ENCODE results near the gene PDCD6IP.
"Not testable (repeated sequence)": the region's sequence is repeated elsewhere in the genome, so short reads cannot be mapped to it uniquely, and the experiment has no call there.

Gene PDCD6IP

DNA sequence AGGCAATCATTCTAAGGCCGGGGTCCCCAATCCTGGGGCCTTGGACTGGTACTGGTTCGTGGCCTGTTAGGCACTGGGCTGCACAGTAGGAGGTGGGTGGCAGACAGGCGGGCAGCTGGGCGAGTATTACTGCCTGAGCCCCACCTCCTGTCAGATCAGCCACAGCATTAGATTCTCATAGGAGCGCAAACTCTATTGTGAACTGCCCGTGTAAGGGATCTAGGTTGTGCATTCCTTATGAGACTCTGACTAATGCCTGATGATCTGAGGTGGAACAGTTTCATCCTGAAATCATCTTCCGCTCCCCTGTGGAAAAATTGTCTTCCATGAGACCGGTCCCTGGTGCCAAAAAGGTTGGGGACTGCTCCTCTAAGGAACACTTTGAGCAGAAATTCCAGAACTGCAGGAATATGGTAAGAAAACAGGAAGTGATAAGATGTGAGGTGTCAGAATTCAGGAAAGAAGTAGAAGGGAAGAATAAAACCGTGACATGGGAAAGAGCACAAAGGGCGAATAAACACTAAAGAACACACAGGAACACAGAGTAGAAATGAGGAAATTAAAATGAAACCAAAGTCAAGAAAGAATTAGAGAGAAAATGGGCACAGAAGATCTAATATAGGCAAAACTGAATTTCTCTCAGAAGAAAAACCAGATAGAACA is 57.6 kb downstream of the PDCD6IP start:
- no peak for DNase-seq (ENCODE audit: low spot score)

DNA sequence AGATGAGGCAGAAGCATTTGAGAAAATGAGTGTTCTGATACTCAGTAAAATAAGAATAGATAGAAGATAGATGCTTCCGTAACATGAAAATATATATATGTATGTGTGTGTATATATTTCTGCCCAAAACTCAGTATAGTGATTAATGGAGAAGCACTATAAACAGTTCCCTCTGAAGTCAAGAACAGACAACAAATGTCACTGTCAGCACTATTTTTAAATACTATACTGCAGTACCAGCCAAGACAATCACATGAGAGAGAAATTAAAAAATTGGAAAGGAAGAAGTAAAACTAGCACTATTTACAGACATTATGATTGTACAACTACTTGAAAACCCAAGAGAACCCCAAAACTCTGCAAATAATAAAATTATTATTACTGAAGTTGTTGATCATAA is 59.3 kb downstream of the PDCD6IP start:
- DNase-seq (ENCODE audit: low spot score): not testable (repeated sequence)

GRCh38 chr3:33858131-33858530 is 59.7 kb downstream of the PDCD6IP start:
- no peak for DNase-seq (ENCODE audit: low spot score)

- no peak for DNase-seq (ENCODE audit: low spot score)
Observed at GRCh38 chr3:33860373-33861050, 62.1 kb downstream of the PDCD6IP start.

DNA sequence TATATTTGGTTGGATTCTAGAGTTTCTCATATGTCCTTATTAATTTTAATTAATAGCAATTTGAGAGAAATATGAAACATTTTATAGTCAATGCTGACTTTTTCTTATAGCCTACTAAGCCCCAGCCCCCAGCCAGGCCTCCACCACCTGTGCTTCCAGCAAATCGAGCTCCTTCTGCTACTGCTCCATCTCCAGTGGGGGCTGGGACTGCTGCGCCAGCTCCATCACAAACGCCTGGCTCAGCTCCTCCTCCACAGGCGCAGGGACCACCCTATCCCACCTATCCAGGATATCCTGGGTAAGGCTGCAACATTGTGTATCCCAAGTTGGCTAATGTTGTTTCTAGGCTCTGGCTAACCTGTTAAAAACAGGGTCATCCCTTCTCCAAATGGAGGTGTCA is 66.7 kb downstream of the PDCD6IP start:
- DNase-seq (ENCODE audit: low spot score): peak; percentile 16

DNA sequence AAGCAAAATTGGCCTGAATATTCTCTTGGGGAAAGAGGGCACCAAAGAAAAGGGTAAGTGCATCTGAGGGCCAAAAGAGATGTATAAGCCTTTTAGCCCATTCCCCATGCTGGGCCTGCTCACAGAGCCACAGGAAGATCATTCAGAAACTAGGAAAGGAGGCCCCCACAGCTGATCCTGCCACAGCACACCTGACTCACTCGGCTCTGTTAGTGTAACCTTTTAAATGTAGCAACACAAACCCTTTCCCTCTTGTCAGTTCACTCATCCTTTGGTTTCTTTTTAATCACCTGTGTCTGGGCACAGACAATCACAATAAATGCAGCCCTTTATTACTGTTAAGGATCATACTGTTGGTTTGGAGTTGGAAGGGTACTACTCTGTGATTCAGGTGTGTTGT is 69.9 kb downstream of the PDCD6IP start:
- no peak for DNase-seq (ENCODE audit: low spot score)

GRCh38 chr3:33869977-33870376 is 71.5 kb downstream of the PDCD6IP start:
- DNase-seq (ENCODE audit: low spot score): peak; percentile 18

- DNase-seq (ENCODE audit: low spot score): no peak
Observed at GRCh38 chr3:33874815-33875214, 76.4 kb downstream of the PDCD6IP start.

DNA sequence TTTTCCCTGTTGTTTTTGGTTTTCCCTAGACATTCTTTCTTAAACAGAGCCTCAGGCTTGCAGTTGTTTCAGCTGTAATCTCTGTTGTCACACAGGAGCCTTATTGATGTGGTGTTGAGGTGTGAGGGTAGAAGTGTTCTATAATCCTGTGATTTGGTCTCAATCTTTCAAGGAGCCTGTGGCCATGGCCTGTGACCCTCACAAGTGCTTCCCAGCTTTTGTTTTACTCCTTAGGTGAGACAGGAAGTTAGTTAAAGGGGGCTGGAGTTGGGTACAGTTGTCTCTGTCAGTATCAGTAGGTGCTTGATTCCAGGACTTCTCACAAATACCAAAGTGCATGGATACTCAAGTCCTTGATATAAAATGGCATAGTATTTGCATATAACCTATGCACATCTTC is 77.2 kb downstream of the PDCD6IP start:
- no peak for DNase-seq (ENCODE audit: low spot score)

DNA sequence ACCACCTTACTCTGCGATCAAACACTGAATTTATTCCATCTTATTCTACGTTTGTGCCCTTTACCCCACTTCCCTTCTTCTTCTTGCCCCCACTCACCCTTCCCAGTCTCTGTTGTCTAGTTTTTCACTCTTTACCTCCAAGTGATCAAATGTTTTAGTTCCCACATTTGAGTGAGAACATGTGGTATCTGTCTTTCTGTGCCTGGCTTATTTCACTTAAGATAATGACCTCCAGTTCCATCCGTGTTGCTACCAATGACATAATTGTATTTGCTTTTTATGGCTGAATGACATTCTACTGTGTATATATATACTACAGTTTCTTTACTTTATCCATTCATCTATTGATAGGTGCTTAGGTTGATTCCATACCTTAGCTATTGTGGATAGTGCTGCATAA is 78.8 kb downstream of the PDCD6IP start:
- DNase-seq (ENCODE audit: low spot score): no peak

DNA sequence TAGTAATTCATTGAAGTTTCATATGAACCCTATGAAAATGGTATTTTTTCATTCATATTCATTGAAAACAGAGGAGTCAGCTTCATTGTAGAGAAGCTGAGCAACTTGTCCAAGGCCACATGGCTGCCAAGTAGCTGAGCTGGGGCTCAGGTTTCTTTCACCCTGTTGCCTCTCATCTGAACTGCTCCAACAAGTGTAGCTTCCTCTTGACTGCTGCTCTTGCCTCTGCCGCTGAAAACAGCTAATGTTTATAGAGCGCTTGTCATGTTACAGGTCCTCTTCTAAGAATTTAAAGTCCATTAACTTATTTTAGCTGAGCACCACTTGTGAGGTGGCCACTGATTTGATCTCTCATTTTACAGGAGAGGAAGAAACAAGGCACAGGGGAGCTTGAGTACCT is 81.1 kb downstream of the PDCD6IP start:
- DNase-seq (ENCODE audit: low spot score): no peak

- DNase-seq (ENCODE audit: low spot score): peak; percentile 15
Observed at GRCh38 chr3:33881156-33882064, 83.0 kb downstream of the PDCD6IP start.

GRCh38 chr3:33882296-33882695 is 83.9 kb downstream of the PDCD6IP start:
- peak; percentile 8 for DNase-seq (ENCODE audit: low spot score)

DNA sequence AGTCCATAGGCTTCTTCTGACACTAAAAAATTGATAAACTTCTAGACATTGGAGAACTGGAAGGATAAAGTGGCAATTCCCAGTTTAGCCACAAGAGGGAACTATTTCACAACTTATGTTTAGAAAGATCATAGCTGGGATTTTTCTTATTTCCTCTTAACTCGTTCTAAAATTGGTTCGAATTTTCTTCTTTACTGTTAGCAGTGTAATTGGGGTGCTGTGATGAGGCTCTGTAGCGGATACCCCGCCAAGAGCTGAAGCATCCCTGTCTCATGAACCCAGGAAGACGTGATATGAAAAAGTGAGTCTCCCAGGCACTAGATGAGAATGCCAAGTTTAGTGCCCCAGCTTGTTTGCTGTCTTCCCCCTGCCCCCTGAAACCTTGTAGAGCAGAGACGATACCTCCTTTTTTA is 85.1 kb downstream of the PDCD6IP start:
- no peak for DNase-seq (ENCODE audit: low spot score)

DNA sequence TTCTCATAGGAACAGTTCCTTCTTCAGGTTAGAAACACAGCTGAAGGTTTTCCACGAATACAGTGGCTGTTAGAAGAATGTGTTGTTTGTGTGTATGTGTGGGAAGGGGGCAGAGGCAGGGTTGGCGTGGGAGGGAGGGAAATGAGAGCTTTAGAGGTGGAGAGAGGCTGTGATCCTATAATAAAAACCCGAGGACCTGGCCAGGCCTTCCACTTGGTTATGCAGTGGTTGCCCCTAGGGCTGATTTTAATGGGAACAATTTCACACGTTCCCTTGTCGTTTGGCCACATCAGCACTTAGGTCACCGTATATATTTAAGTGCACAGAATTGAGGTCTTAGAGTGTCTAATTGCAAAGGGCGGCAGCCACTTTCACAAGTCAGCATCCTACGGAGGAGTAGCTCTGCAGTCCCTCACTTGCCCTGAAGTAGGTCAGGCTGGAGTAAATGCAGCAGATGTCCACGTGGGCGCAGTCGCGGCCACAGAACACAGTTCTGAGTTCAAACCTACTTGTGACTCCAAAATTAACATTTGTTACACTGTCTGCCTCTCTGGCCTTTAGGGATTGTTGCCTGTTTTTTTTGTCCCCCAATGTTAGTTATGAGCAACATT is 85.6 kb downstream of the PDCD6IP start:
- no peak for DNase-seq (ENCODE audit: low spot score)

GRCh38 chr3:33884701-33885100 is 86.3 kb downstream of the PDCD6IP start:
- DNase-seq (ENCODE audit: low spot score): no peak

GRCh38 chr3:33885496-33885895 is 87.1 kb downstream of the PDCD6IP start:
- DNase-seq (ENCODE audit: low spot score): no peak

DNA sequence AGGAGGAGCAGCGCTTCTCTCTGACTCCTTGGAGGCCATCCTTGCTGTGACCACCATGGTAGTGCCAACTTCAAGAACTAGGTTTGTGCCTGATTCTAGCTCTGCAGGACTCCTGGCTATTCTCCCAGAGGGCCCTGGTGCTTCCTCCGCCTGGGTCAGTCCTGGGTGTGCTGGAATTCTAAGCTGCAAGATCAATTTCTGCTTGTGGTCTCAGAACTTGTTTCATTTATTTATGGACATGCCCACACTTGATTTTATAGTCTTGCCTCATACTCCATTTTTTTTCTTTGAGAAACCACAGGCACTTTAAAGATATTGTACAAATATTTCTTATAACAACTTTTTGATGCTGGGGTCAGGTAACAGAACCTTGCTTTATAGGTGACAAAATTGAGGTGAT is 87.6 kb downstream of the PDCD6IP start:
- DNase-seq (ENCODE audit: low spot score): no peak

DNA sequence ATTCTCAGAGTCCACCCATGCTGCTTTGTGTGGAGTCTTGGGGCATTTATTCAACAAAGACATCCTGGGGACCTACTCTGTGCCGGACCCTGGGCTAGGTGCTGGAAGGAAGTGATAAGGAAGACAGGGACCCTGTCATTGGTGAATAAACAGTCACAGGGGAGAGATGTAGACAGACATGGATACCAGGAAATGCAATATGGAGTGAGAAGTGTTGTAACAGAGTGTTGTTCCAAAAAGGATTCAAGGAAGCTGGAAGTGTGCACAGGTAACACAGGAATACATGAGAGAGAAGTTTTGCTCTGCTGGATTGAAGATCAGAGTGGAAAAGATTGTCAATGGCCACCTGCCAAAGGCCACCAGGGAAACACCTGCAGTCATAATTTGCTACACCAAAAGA is 89.0 kb downstream of the PDCD6IP start:
- DNase-seq (ENCODE audit: low spot score): no peak

GRCh38 chr3:33889394-33890039 is 91.1 kb downstream of the PDCD6IP start:
- DNase-seq (ENCODE audit: low spot score): no peak

GRCh38 chr3:33892655-33893054 is 94.2 kb downstream of the PDCD6IP start:
- DNase-seq (ENCODE audit: low spot score): no peak

- DNase-seq (ENCODE audit: low spot score): no peak
Observed at GRCh38 chr3:33895658-33896057, 97.2 kb downstream of the PDCD6IP start.
